Type B pancreatic cell (in vitro differentiated cells): ENCODE data around the gene PACRG. TPM values are rescaled to one million over a fixed set of nuclear protein-coding genes. Genes with fewer than 3 reads are reported as not detected.

ENCODE experiments used
- DNase-seq: peaks from one replicate; pipeline ENCODE4 v3.0.0; 2021; ENCODE audit warnings: mixed read lengths; ENCODE audit not compliant: unreplicated experiment; ENCODE audit errors: extremely low spot score
- H3K27ac Mint-ChIP-seq: 2 replicates; pipeline ENCODE4 v1.8.0; 2021; ENCODE audit warnings: mild to moderate bottlenecking, mixed read lengths
- H3K27me3 Mint-ChIP-seq: 2 replicates; pipeline ENCODE4 v1.8.0; 2021; ENCODE audit warnings: mixed read lengths
- H3K36me3 Mint-ChIP-seq: 2 replicates; pipeline ENCODE4 v1.8.0; 2021; ENCODE audit warnings: mixed read lengths
- H3K4me1 Mint-ChIP-seq: one replicate; pipeline ENCODE4 v1.8.0; 2021; ENCODE audit warnings: mixed read lengths; ENCODE audit not compliant: unreplicated experiment
- H3K4me3 Mint-ChIP-seq: 2 replicates; pipeline ENCODE4 v1.8.0; 2021; ENCODE audit warnings: mild to moderate bottlenecking, mixed read lengths
- H3K9me3 Mint-ChIP-seq: 2 replicates; pipeline ENCODE4 v1.8.0; 2021; ENCODE audit warnings: mixed read lengths
- total RNA-seq: library from RNA; stranded (reverse); gene quantifications from 2 replicates; pipeline ENCODE4 v1.2.1, GENCODE V29; 2021; ENCODE audit warnings: low replicate concordance
- TF ChIP-seq, protein P1 (sequence below): fragments of 200-600 bp; sonication (generic); conservative IDR thresholded peaks from 2 replicates; pipeline ENCODE4 v1.5.0; 2021; ENCODE audit warnings: antibody characterized with exemption, mild to moderate bottlenecking

Gene PACRG
- total RNA-seq, 1 donor from 2014 or later = 5.6 TPM

DNA sequence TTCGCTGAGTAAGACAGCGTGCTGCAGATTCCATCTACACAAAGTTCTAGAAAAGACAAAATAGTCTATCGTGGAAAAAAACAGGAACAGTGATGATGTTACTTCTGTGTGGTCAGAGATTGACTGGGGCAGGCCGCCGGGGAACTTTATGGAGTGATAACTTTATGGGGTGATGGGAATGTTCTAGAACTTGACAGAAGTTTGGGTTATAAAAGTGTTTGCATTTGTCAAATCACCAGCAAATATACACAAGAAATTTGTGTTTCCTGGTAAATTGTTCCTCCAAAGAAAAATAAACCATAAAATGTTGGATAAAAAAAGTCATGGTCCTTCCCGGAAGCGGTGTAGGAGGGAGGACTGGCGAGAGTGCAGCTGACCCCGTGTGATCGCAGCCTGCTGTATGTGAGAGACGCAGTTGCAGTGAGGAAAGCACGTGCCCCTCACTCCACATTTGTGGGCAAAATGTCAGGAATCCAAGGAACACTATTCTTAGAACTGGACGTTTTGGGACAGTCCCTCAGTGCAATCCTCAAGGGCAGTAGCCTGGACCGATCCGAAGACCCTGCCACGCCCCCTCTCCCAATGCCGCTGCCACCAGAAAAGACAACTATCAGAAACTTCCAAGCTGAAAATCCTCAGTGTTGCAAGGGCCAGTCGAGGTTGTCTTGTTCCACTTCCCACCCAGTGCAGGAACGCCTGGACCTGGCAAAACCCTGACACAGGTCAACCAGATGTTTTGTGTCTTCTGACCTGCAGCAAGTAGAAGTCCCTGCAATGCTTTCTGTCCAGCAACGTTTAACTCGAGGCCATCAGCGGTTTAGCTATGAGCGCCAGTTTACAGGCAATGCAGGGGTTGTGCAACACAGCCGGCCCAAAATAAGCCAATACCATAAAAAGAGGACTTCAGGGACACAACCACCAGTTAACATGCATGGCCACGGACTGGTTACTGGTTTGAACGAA lies 606.2 kb downstream of the PACRG start:
- Mint-ChIP-seq H3K4me3 (no peak overlapping the region), H3K27me3 (no peaks in the 10 kb centered on the region), H3K4me1 (peaks cover 4% of the 10 kb centered on the region)

DNA sequence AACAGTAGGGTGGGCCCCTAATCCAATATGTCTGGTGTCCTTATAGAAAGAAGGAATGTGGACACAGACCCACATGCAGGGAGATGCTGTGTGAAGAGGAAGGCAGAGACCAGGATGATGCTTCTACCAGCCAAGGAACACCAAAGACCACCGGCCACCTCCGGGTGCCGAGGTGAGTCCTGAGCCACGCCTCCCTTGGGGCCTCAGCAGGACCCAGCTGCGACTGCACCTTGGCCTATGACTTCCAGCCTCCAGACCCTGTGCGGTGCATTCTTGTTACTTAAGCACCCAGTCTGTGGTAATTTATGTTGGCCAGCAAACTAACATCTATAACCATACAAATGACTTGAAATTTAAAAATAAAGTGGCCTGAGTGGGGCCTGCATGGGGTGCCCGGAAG lies 607.3 kb downstream of the PACRG start:
- TF ChIP-seq, protein P1, sequence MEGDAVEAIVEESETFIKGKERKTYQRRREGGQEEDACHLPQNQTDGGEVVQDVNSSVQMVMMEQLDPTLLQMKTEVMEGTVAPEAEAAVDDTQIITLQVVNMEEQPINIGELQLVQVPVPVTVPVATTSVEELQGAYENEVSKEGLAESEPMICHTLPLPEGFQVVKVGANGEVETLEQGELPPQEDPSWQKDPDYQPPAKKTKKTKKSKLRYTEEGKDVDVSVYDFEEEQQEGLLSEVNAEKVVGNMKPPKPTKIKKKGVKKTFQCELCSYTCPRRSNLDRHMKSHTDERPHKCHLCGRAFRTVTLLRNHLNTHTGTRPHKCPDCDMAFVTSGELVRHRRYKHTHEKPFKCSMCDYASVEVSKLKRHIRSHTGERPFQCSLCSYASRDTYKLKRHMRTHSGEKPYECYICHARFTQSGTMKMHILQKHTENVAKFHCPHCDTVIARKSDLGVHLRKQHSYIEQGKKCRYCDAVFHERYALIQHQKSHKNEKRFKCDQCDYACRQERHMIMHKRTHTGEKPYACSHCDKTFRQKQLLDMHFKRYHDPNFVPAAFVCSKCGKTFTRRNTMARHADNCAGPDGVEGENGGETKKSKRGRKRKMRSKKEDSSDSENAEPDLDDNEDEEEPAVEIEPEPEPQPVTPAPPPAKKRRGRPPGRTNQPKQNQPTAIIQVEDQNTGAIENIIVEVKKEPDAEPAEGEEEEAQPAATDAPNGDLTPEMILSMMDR = no peak
- Mint-ChIP-seq H3K9me3 (no peaks in the 10 kb centered on the region), H3K4me3 (no peak overlapping the region), H3K27ac (no peak overlapping the region), H3K36me3 (no peaks in the 10 kb centered on the region), H3K27me3 (no peaks in the 10 kb centered on the region), H3K4me1 (peaks cover 10% of the 10 kb centered on the region)
- DNase-seq = no peak

More for the DNA sequence above, 606.2 kb downstream of the PACRG start:
- H3K27ac Mint-ChIP-seq = no peak overlapping the region
- no peaks in the 10 kb centered on the region for H3K36me3 Mint-ChIP-seq
- TF ChIP-seq, protein P1 = no peak
- no peaks in the 10 kb centered on the region for H3K9me3 Mint-ChIP-seq
- no peak for DNase-seq

DNA sequence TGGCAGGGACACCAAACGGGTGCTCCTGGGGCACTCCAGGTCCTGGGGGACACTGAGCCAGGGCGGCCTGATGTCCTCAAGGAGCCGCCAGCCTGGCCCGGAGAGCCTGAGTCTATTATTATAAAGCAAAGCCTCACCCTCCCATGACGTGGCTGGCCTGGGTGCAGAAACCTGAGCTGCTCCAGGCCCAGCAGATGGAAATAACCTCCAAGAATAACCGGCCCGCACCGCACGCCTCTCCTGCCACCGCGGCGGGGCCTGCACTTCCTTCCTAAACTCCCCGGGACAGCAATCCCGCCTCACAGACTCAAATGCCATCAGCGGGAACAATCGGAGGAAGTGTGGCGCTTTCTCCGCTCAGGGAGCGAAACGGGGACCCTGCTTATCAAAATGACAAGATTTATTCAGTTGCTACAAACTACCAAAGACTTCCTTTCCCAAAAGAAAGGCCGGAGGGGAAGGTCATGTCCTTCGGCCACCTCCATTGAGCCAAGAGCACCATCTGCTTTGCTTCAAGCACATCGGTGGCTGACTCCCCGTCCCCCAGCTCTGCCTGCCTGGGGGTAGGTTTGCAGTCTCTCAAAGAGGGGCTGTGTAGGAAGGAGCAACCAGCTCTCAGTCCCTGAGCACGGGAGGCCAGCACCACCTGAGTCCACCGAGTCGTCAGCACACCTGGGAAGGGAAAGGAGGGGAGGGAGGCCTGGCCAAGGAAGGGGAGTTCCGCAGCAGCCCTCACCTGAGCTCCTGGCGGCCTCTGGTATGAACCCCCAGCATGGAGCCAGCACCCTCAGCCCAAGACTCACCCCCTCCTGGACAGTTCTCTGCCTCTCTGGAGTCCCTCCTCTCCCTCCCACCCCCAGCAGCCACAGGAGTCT lies 608.1 kb downstream of the PACRG start:
- no peak for DNase-seq
- Mint-ChIP-seq H3K4me3 (no peak overlapping the region), H3K36me3 (no peaks in the 10 kb centered on the region), H3K4me1 (peaks cover 10% of the 10 kb centered on the region), H3K27me3 (no peaks in the 10 kb centered on the region), H3K9me3 (no peaks in the 10 kb centered on the region), H3K27ac (no peak overlapping the region)
- TF ChIP-seq, protein P1 = no peak

DNA sequence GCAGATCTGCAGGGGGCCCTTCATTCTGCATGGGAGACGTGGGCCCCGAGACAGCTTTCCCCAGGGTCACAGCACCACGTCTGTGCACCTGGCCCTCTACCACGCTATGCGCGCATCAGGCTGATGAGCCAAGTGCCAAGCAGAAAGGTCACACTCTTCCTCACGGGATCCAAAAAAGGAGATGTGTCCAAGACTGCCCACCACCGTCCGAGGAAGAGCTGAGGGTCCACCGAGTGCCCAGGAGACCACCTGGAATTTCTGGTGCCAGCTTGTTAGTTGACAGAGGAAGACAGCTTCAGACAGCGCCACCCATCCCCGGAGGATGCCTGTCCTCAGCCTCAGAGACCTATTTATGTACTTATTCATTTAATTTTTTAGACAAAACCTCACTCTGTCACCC lies 609.2 kb downstream of the PACRG start:
- TF ChIP-seq, protein P1 = no peak
- peaks cover 12% of the 10 kb centered on the region for H3K4me1 Mint-ChIP-seq
- no peaks in the 10 kb centered on the region for H3K36me3 Mint-ChIP-seq
- DNase-seq = no peak
- H3K4me3 Mint-ChIP-seq = no peak overlapping the region
- H3K9me3 Mint-ChIP-seq = no peaks in the 10 kb centered on the region
- no peaks in the 10 kb centered on the region for H3K27me3 Mint-ChIP-seq
- H3K27ac Mint-ChIP-seq = no peak overlapping the region

DNA sequence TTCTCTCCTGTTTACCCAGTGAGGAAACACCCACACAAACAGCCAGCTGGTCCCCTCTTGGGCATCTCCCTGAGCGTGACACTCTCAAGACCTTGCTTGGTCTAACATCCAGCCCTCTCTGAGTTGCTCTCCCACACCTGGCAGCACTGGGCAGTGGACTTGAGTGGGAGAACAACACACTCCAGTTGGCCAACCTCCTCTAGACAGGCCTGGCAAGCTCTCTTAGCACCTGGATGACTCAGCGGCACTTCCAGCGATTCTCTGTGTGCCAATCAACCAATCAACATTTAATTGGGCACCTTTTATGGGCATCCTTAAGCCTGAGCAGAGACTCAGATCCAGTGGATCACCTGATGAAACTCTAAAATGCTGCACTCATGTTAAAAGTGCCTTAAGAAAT lies 610.2 kb downstream of the PACRG start:
- no peak overlapping the region for H3K4me3 Mint-ChIP-seq
- no peaks in the 10 kb centered on the region for H3K27me3 Mint-ChIP-seq
- no peaks in the 10 kb centered on the region for H3K36me3 Mint-ChIP-seq
- no peak overlapping the region for H3K27ac Mint-ChIP-seq
- H3K4me1 Mint-ChIP-seq = peaks cover 14% of the 10 kb centered on the region
- H3K9me3 Mint-ChIP-seq = no peaks in the 10 kb centered on the region
- TF ChIP-seq, protein P1 = no peak
- DNase-seq = no peak
